ENCODE measurements around the gene FOXL2. TPM values are rescaled to one million over a fixed set of nuclear protein-coding genes. Genes with fewer than 3 reads are reported as not detected.

Gene FOXL2
- total and polyA plus RNA-seq, 9 donors: 0.05 to 0.09 (median 0.05) TPM; not detected in 6

DNA sequence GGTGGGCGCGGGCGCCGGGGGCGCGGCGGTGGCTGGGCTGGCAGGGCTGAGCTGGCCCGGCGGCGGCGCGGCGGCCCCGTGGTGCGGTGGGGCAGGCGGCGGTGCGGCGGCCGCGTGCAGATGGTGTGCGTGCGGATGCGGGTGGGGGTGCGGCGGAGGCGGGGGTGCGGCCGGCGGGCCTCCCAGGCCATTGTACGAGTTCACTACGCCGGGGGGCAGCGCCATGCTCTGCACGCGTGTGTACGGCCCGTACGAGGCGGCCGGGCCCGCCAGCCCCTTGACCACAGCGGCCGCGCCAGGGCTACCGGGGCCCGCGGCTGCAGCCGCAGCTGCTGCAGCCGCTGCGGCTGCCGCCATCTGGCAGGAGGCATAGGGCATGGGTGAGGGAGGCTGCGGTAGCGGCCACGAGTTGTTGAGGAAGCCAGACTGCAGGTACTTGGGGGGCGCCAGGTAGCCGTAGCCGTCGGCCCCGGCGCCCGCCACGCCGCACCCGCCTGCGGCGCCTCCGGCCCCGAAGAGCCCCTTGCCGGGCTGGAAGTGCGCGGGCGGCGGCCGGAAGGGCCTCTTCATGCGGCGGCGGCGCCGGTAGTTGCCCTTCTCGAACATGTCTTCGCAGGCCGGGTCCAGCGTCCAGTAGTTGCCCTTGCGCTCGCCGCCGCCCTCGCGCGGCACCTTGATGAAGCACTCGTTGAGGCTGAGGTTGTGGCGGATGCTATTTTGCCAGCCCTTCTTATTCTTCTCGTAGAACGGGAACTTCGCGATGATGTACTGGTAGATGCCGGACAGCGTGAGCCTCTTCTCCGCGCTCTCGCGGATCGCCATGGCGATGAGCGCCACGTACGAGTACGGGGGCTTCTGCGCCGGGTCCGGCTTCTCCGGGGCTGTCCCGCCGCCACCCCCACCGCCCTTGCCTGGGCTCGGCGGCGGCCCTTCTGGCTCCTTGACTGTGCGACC is 951 bp downstream of the FOXL2 start:
- Histone ChIP-seq H3K27ac (ENCODE audit: low read length) (no peak overlapping the region), H3K9me3 (replicated peaks; ENCODE audit: control insufficient read depth, low read depth, low read length) (no peaks in the 10 kb centered on the region), H3K4me3 (ENCODE audit: low read length) (peak overlapping the region; percentile 35), H3K36me3 (ENCODE audit: control insufficient read depth, insufficient read depth, low read length) (no peaks in the 10 kb centered on the region), H3K4me1 (ENCODE audit: control insufficient read depth, insufficient read depth, low read length) (peaks cover 38% of the 10 kb centered on the region), H3K27me3 (ENCODE audit: control insufficient read depth, insufficient read depth, low read length) (peaks cover 98% of the 10 kb centered on the region)
- no peak for DNase-seq
- under 1% methylated on average over 119 of the region's 120 CpGs for WGBS (ENCODE audit: insufficient coverage)

DNA sequence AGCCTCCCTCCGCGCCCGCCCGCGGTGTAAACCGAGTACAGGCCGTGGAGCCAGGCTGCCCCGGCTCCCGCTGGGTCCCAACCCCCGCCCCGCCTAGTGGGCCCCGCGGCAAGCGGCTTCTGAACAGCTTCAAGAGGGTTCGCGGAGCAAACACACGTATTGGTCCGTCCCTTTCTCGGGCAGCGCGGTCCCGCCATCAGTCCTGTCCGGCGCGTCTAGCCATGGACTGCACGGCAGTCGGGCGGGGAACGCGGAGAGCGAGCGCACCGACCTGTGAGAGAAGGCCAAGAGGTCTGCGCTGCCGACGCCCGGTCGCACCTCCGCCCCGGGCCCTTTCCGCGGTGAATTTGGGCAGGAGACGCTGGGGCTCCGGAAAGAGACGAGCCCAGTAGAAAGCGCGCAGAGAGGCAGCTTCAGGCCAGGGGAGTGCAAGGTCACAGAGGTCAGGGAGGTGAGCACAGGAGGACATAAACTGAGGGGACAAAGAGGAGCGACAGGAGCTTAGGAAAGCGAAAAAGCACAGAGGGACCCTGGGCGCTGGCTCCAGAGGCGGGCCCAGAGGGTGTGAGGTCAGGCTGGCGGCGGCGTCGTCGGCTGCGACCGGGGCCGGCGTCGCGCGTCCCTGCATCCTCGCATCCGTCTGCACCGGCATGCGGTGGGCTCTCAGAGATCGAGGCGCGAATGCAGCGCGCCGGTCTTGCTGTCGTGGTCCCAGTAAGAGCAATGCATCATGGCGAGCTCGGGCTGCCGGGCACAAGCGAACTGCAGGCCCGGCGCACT is 1.8 kb downstream of the FOXL2 start:
- DNase-seq: peak; percentile 35
- Histone ChIP-seq H3K4me1 (ENCODE audit: control insufficient read depth, insufficient read depth, low read length) (peaks cover 33% of the 10 kb centered on the region), H3K36me3 (ENCODE audit: control insufficient read depth, insufficient read depth, low read length) (no peaks in the 10 kb centered on the region), H3K4me3 (ENCODE audit: low read length) (no peak overlapping the region), H3K27ac (ENCODE audit: low read length) (no peak overlapping the region), H3K27me3 (ENCODE audit: control insufficient read depth, insufficient read depth, low read length) (peaks cover 98% of the 10 kb centered on the region), H3K9me3 (replicated peaks; ENCODE audit: control insufficient read depth, low read depth, low read length) (no peaks in the 10 kb centered on the region)
- WGBS (ENCODE audit: insufficient coverage): under 1% methylated on average over 80 of the region's 80 CpGs

DNA sequence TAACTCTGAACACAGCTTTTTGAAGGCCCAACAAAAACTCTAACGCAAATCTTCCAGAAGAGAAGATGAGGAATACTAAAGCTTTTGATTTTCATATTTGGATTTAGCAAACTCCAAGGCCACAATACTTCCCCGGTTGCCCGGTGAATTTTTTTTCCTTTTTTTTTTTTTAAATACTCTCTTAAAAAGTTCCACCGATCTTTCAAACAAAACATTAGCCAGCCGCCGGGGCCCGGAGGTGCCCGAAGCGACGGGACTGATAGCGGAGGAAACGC is 2.3 kb downstream of the FOXL2 start:
- Histone ChIP-seq H3K36me3 (ENCODE audit: control insufficient read depth, insufficient read depth, low read length) (no peaks in the 10 kb centered on the region), H3K27ac (ENCODE audit: low read length) (no peak overlapping the region), H3K9me3 (replicated peaks; ENCODE audit: control insufficient read depth, low read depth, low read length) (no peaks in the 10 kb centered on the region), H3K27me3 (ENCODE audit: control insufficient read depth, insufficient read depth, low read length) (peaks cover 98% of the 10 kb centered on the region), H3K4me1 (ENCODE audit: control insufficient read depth, insufficient read depth, low read length) (peaks cover 33% of the 10 kb centered on the region), H3K4me3 (ENCODE audit: low read length) (no peak overlapping the region)
- 5% methylated on average over 11 of the region's 12 CpGs for WGBS (ENCODE audit: insufficient coverage)
- DNase-seq: no peak

DNA sequence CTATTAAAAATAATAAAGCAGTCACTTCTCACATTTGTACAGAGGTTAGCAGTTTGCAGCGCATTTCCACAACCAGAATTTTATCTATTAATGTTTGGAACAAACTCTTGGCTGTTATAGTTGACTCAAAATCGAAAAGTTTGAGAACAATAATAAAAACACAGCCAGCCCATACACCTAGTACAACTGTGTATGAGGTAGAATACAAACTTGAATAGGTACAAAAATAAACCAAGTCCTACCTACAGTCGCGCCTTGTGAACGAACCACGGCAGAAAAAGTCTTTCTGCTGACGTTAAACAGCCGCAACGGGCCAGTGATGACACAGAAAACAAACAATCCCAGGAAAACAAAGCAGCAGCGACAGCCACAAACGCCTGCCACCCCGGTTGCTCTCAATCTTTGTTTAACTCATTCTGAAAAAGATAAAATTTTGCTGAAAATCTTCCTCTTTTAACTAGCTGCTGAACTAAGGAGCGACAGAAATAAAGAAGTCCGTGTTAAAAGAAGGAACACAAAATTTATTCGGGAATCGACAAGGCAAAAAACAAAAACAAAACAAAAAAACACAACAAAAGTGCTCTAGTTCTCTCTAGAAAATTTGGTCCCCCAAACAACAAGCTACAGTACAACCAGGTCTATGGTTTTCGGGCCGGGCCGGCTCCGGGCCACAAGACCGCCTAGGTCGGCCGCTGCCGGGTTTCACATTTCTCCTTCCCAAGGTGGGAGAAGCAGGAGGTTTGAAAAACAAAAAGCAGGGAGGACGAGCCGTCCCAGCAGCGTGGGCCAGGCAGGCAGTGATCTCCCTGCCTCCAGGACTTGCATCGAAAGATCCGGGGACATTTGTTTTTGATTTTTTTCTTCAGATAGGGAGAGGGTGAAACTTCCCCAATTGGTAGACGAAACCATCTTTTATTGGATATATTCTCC is 2.9 kb downstream of the FOXL2 start:
- H3K4me3 ChIP-seq (ENCODE audit: low read length): no peak overlapping the region
- peaks cover 38% of the 10 kb centered on the region for H3K4me1 ChIP-seq (ENCODE audit: control insufficient read depth, insufficient read depth, low read length)
- no peak overlapping the region for H3K27ac ChIP-seq (ENCODE audit: low read length)
- H3K27me3 ChIP-seq (ENCODE audit: control insufficient read depth, insufficient read depth, low read length): peaks cover 98% of the 10 kb centered on the region
- WGBS (ENCODE audit: insufficient coverage): 3% methylated on average over 15 of the region's 30 CpGs
- DNase-seq: peak; percentile 25
- H3K36me3 ChIP-seq (ENCODE audit: control insufficient read depth, insufficient read depth, low read length): no peaks in the 10 kb centered on the region
- no peaks in the 10 kb centered on the region for H3K9me3 ChIP-seq (replicated peaks; ENCODE audit: control insufficient read depth, low read depth, low read length)

DNA sequence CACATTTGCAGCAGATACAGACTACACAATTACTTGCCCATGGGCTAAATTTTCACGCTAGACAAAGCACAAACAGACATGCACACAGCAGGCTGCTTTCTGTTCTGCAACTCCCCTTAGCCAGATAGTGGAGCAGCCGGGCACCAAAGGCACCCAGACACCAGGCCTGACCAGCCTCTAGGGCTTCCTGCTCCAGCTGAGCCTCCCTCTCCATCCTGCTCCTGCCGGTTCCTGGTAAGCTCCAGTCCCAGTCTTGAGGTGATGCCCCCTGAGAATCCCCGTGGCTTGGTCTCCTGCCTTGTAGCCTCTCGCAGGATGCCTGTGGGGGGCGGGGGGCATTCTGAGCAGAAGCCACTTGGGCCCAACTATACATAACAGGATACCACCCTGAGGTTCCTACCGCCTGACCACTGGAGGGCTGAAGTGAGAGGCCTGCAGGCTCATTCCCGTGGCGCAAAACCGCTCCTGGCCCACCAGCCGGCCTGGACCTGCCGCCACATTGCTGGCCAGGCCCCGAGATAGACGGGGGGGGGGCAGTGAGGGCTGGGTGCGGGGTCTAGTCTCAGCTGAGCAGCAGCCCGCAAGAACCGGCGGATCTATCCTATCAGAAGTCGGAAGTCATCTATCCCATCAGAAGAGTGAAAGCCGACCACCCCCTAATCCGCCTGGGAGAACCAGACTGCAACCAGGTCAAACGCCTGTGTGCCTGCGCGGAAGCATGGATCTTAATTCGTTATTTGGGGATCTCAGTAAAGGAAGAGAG is 3.9 kb downstream of the FOXL2 start:
- Histone ChIP-seq H3K9me3 (replicated peaks; ENCODE audit: control insufficient read depth, low read depth, low read length) (no peaks in the 10 kb centered on the region), H3K27me3 (ENCODE audit: control insufficient read depth, insufficient read depth, low read length) (peaks cover 99% of the 10 kb centered on the region), H3K27ac (ENCODE audit: low read length) (no peak overlapping the region), H3K36me3 (ENCODE audit: control insufficient read depth, insufficient read depth, low read length) (no peaks in the 10 kb centered on the region), H3K4me3 (ENCODE audit: low read length) (no peak overlapping the region), H3K4me1 (ENCODE audit: control insufficient read depth, insufficient read depth, low read length) (peaks cover 48% of the 10 kb centered on the region)
- 9% methylated on average over 13 of the region's 25 CpGs for WGBS (ENCODE audit: insufficient coverage)
- no peak for DNase-seq

DNA sequence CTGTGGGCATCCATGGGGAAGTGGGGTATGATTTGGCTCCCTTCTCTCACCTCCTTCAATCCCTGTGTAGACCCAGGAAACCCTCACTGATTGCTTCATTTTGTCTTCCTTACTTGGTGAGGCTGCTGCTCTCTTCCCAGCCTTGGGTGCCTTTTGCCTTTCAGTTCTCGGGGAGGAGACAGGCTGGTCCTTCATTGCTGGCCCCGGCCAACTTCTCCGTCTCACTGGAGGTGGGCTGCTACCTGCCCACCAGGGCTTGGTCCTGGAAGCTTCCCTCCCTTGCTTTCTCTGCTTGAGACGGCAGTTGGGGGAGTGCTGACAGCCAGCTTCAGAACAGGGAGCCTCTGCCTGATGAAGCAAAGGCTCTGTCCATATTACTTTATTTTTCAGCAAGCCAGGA is 4.7 kb downstream of the FOXL2 start:
- WGBS (ENCODE audit: insufficient coverage): 46% methylated on average over 2 of the region's 4 CpGs
- Histone ChIP-seq H3K27me3 (ENCODE audit: control insufficient read depth, insufficient read depth, low read length) (peaks cover 99% of the 10 kb centered on the region), H3K4me3 (ENCODE audit: low read length) (no peak overlapping the region), H3K36me3 (ENCODE audit: control insufficient read depth, insufficient read depth, low read length) (no peaks in the 10 kb centered on the region), H3K27ac (ENCODE audit: low read length) (no peak overlapping the region), H3K4me1 (ENCODE audit: control insufficient read depth, insufficient read depth, low read length) (peaks cover 50% of the 10 kb centered on the region), H3K9me3 (replicated peaks; ENCODE audit: control insufficient read depth, low read depth, low read length) (no peaks in the 10 kb centered on the region)
- no peak for DNase-seq

DNA sequence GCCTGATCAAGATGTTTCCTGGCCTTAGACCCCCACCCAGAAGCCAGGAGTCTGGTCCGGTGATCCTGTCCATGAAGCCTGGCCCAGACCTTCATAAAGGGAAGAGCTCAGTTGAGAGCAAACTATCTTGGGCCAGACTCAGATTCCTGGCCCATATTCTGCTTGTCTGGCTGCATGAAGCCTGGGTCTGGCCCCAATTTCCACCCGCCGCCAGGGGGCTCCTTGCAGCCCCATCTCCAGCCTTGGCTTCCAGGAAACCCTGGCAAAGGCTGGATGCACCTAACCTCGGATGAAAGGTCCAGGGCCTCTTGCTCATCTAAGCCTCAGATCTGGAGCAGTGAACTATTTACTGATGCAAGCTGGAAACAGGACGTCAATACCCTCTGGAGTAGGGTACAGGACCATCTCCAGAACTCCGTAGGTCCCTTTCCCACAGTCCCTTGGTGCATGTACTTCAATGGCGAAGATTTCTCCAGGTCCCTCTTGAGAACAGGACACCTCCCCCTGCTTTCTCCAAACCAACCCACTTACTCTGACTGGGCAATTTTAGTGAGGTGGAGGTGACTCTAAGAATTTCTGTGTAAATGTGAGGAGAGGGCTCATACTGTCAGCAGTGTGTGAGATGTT is 5.6 kb downstream of the FOXL2 start:
- no peak for DNase-seq
- H3K9me3 ChIP-seq (replicated peaks; ENCODE audit: control insufficient read depth, low read depth, low read length): no peaks in the 10 kb centered on the region
- H3K4me1 ChIP-seq (ENCODE audit: control insufficient read depth, insufficient read depth, low read length): peaks cover 50% of the 10 kb centered on the region
- no peak overlapping the region for H3K4me3 ChIP-seq (ENCODE audit: low read length)
- H3K36me3 ChIP-seq (ENCODE audit: control insufficient read depth, insufficient read depth, low read length): no peaks in the 10 kb centered on the region
- peaks cover 99% of the 10 kb centered on the region for H3K27me3 ChIP-seq (ENCODE audit: control insufficient read depth, insufficient read depth, low read length)
- no peak overlapping the region for H3K27ac ChIP-seq (ENCODE audit: low read length)
- WGBS (ENCODE audit: insufficient coverage): 33% methylated on average over 6 of the region's 7 CpGs

DNA sequence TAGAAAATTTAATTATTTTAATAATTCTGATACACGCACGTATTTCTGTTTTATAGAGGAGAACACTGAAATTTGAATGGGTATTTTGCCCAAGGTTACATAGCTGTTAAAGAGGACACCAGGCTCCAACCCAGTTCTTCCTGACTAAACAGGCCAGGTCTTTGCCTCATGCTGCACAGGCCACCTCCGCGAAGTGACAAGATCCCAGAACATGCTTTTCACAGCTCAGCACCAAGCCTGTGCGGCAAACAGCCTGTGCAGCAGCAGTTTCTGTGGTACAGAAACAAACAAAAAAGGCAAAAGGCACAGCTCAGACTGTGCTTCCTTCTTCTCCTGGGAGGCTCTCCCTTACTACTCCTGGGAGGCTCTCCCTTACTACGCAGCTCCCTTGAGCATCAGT is 6.5 kb downstream of the FOXL2 start:
- H3K4me3 ChIP-seq (ENCODE audit: low read length): no peak overlapping the region
- no peak for DNase-seq
- no peaks in the 10 kb centered on the region for H3K9me3 ChIP-seq (replicated peaks; ENCODE audit: control insufficient read depth, low read depth, low read length)
- no peak overlapping the region for H3K27ac ChIP-seq (ENCODE audit: low read length)
- peaks cover 100% of the 10 kb centered on the region for H3K27me3 ChIP-seq (ENCODE audit: control insufficient read depth, insufficient read depth, low read length)
- H3K36me3 ChIP-seq (ENCODE audit: control insufficient read depth, insufficient read depth, low read length): no peaks in the 10 kb centered on the region
- peaks cover 54% of the 10 kb centered on the region for H3K4me1 ChIP-seq (ENCODE audit: control insufficient read depth, insufficient read depth, low read length)
- 61% methylated on average over 4 of the region's 6 CpGs for WGBS (ENCODE audit: insufficient coverage)

DNA sequence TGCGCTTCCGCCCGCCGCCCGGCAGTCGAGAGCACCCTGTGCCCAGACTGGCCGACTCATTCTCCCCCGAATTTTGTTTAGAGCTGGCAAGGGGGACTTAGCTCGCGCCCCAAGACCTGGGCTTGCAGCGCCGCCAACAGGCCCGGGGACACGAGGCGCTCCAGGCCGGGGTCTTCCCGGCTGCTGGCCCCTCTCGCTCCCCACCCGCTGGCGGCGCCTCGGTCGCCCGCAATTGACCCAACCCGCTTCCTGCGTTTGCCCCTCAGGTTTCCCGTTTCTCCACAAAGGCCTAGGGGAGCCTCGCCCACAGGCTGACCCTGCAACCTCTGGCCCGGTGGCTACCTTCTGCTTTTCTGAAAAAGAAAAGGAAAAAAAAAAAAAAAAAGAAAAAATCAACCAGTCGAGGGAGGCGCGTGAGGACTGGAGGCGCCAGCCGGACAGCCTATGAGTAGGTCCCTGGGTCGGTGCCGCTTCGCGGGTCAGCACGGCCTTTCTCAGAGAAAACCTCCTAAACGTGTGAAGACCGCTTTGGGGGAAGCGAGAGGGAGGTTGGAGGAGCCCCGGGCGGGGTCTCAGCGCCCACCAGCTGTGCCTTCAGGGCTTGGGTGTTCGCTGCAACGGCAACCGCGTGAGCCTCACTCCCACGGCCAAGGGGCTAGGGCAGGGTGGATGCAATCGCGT is 7.2 kb downstream of the FOXL2 start:
- no peak overlapping the region for H3K4me3 ChIP-seq (ENCODE audit: low read length)
- 1% methylated on average over 47 of the region's 52 CpGs for WGBS (ENCODE audit: insufficient coverage)

More for the DNA sequence above, 7.2 kb downstream of the FOXL2 start:
- DNase-seq: no peak
- Histone ChIP-seq H3K9me3 (replicated peaks; ENCODE audit: control insufficient read depth, low read depth, low read length) (no peaks in the 10 kb centered on the region), H3K27me3 (ENCODE audit: control insufficient read depth, insufficient read depth, low read length) (peaks cover 97% of the 10 kb centered on the region), H3K4me1 (ENCODE audit: control insufficient read depth, insufficient read depth, low read length) (peaks cover 47% of the 10 kb centered on the region), H3K27ac (ENCODE audit: low read length) (no peak overlapping the region), H3K36me3 (ENCODE audit: control insufficient read depth, insufficient read depth, low read length) (no peaks in the 10 kb centered on the region)

Measured in muscle of leg (tissue), 11 donors.